ENCODE results near the gene MAP3K5. TPM values are rescaled to one million over a fixed set of nuclear protein-coding genes. Genes with fewer than 3 reads are reported as not detected.

MAP3K5 gene
- total and polyA plus RNA-seq, 7 experiments from 2014 or later: 2.6 to 32.5 (median 13.4) TPM

GRCh38 chr6:136551103-136551502 lies 241.2 kb downstream of the MAP3K5 start:
- H3K27me3 Mint-ChIP-seq: peaks cover 31 to 60% (median 38%) of the 10 kb centered on the region in 5 donors
- no peak for DNase-seq
- H3K4me3 Mint-ChIP-seq: peak overlapping the region; percentile 49 to 76 (median 62)
- intact Hi-C loops (cut with micrococcal nuclease): loop anchor here in 1 of 2 donors (2.0 to 5.0 kb wide), 2 partner anchors 874 to 1044 kb away; no protein-coding TSS in a partner anchor
- H3K4me3 ChIP-seq (ENCODE audit: low read length): no peak overlapping the region
- ChIA-PET POLR2A (interaction anchor here (0.5 kb wide), 1 partner anchor 76 kb away, joined by 3 read pairs; no protein-coding TSS in a partner anchor), CTCF (interaction anchor here (0.7 to 1.3 kb wide), 2 partner anchors 13 to 324 kb away, joined by 3 to 5 read pairs; no protein-coding TSS in a partner anchor)
- peaks cover 3 to 10% (median 4%) of the 10 kb centered on the region in 5 donors for H3K36me3 Mint-ChIP-seq
- no peaks in the 10 kb centered on the region for H3K36me3 ChIP-seq (ENCODE audit: control insufficient read depth in 2 of 3, insufficient read depth in 3 of 3, low read length in 3 of 3)
- no peak for ATAC-seq
- H3K9me3 Mint-ChIP-seq: peaks cover 0 to 2% (median 0%) of the 10 kb centered on the region in 11 donors
- H3K4me1 Mint-ChIP-seq: peaks cover 0 to 16% (median 7%) of the 10 kb centered on the region in 7 donors
- no peak overlapping the region for H3K27ac Mint-ChIP-seq
- no peaks in the 10 kb centered on the region for H3K4me1 ChIP-seq (ENCODE audit: control insufficient read depth in 2 of 2, insufficient read depth in 2 of 2, low read length in 2 of 2)
- peaks cover 7 to 14% of the 10 kb centered on the region in 2 donors for H3K27me3 ChIP-seq (ENCODE audit: control insufficient read depth in 2 of 2, insufficient read depth in 2 of 2, low read length in 2 of 2)
- no peaks in the 10 kb centered on the region for H3K9me3 ChIP-seq (ENCODE audit: control insufficient read depth in 2 of 3, low read length in 3 of 3)
- no peak overlapping the region for H3K27ac ChIP-seq (ENCODE audit: low read depth, low read length)

GRCh38 chr6:136550330-136551071 lies 241.8 kb downstream of the MAP3K5 start, which contains the start of gene MAP7:
MAP7 (minus strand) TSS chr6:136550422; CDS start chr6:136550408, 14 bp downstream.
- Histone ChIP-seq H3K27ac (ENCODE audit: low read depth, low read length) (no peak within 1 kb of the TSS), H3K36me3 (ENCODE audit: control insufficient read depth in 2 of 3, insufficient read depth in 3 of 3, low read length in 3 of 3) (no peaks in the 10 kb centered on the region), H3K9me3 (ENCODE audit: control insufficient read depth in 2 of 3, low read length in 3 of 3) (no peaks in the 10 kb centered on the region), H3K4me3 (ENCODE audit: low read length) (peak within 1 kb of the TSS; percentile 46), H3K4me1 (ENCODE audit: control insufficient read depth in 2 of 2, insufficient read depth in 2 of 2, low read length in 2 of 2) (no peaks in the 10 kb centered on the region), H3K27me3 (ENCODE audit: control insufficient read depth in 2 of 2, insufficient read depth in 2 of 2, low read length in 2 of 2) (peaks cover 7 to 14% of the 10 kb centered on the region in 2 donors)
- peaks cover 34 to 64% (median 39%) of the 10 kb centered on the region in 5 donors for H3K27me3 Mint-ChIP-seq
- CTCF ChIA-PET: interaction anchor here (0.7 to 1.3 kb wide), 2 partner anchors 14 to 324 kb away, joined by 3 to 5 read pairs; no protein-coding TSS in a partner anchor
- peak within 1 kb of the TSS in 1 of 9 donors; percentile 49 for H3K27ac Mint-ChIP-seq
- intact Hi-C loops (cut with micrococcal nuclease): loop anchor here in 1 of 2 donors (1.0 to 5.0 kb wide), 4 partner anchors 24 to 1044 kb away; no protein-coding TSS in a partner anchor
- ATAC-seq: peak; percentile 91
- peaks cover 3 to 10% (median 4%) of the 10 kb centered on the region in 5 donors for H3K36me3 Mint-ChIP-seq
- POLR2A ChIA-PET: interaction anchor here (0.5 kb wide), 1 partner anchor 76 kb away, joined by 3 read pairs; no protein-coding TSS in a partner anchor
- peaks cover 0 to 2% (median 0%) of the 10 kb centered on the region in 11 donors for H3K9me3 Mint-ChIP-seq
- DNase-seq: peak; percentile 30 to 74 (median 60)
- peaks cover 0 to 16% (median 7%) of the 10 kb centered on the region in 7 donors for H3K4me1 Mint-ChIP-seq
- peak within 1 kb of the TSS; percentile 58 to 82 (median 72) for H3K4me3 Mint-ChIP-seq

GRCh38 chr6:136550045-136550329 lies 242.3 kb downstream of the MAP3K5 start:
- intact Hi-C loops (cut with micrococcal nuclease): loop anchor here in 1 of 2 donors (1.0 to 5.0 kb wide), 4 partner anchors 24 to 1043 kb away; no protein-coding TSS in a partner anchor
- peak overlapping the region; percentile 46 for H3K4me3 ChIP-seq (ENCODE audit: low read length)
- CTCF ChIA-PET: interaction anchor here (1.3 kb wide), 1 partner anchor 14 kb away, joined by 5 read pairs; no protein-coding TSS in a partner anchor

GRCh38 chr6:136549300-136550044 lies 242.8 kb downstream of the MAP3K5 start:
- Mint-ChIP-seq H3K27me3 (peaks cover 43 to 74% (median 49%) of the 10 kb centered on the region in 5 donors), H3K4me3 (peak overlapping the region; percentile 54 to 82 (median 72)), H3K9me3 (peaks cover 0 to 2% (median 0%) of the 10 kb centered on the region in 11 donors), H3K27ac (peak overlapping the region in 1 of 9 donors; percentile 49), H3K4me1 (peaks cover 0 to 16% (median 7%) of the 10 kb centered on the region in 7 donors), H3K36me3 (peaks cover 0 to 4% (median 4%) of the 10 kb centered on the region in 5 donors)
- no peaks in the 10 kb centered on the region for H3K36me3 ChIP-seq (ENCODE audit: control insufficient read depth in 2 of 3, insufficient read depth in 3 of 3, low read length in 3 of 3)
- POLR2A ChIA-PET: interaction anchor here (0.7 kb wide), 1 partner anchor 1388 kb away, joined by 4 read pairs; no protein-coding TSS in a partner anchor
- CTCF ChIA-PET: interaction anchor here (1.3 kb wide), 1 partner anchor 15 kb away, joined by 5 read pairs; no protein-coding TSS in a partner anchor
- peak overlapping the region; percentile 34 for H3K4me3 ChIP-seq (ENCODE audit: low read length)
- ATAC-seq (no peak), DNase-seq (peak in 1 of 9 donors; percentile 11)
- H3K9me3 ChIP-seq (ENCODE audit: control insufficient read depth in 2 of 3, low read length in 3 of 3): no peaks in the 10 kb centered on the region
- H3K27ac ChIP-seq (ENCODE audit: low read depth, low read length): no peak overlapping the region
- H3K27me3 ChIP-seq (ENCODE audit: control insufficient read depth in 2 of 2, insufficient read depth in 2 of 2, low read length in 2 of 2): peaks cover 7 to 14% of the 10 kb centered on the region in 2 donors
- H3K4me1 ChIP-seq (ENCODE audit: control insufficient read depth in 2 of 2, insufficient read depth in 2 of 2, low read length in 2 of 2): no peaks in the 10 kb centered on the region
- intact Hi-C loops (cut with micrococcal nuclease): loop anchor here in 1 of 2 donors (1.0 to 5.0 kb wide), 4 partner anchors 23 to 1043 kb away; no protein-coding TSS in a partner anchor

More at GRCh38 chr6:136550045-136550329, 242.3 kb downstream of the MAP3K5 start:
- Histone ChIP-seq H3K4me1 (ENCODE audit: control insufficient read depth in 2 of 2, insufficient read depth in 2 of 2, low read length in 2 of 2) (no peaks in the 10 kb centered on the region), H3K27me3 (ENCODE audit: control insufficient read depth in 2 of 2, insufficient read depth in 2 of 2, low read length in 2 of 2) (peaks cover 7 to 14% of the 10 kb centered on the region in 2 donors), H3K9me3 (ENCODE audit: control insufficient read depth in 2 of 3, low read length in 3 of 3) (no peaks in the 10 kb centered on the region), H3K27ac (ENCODE audit: low read depth, low read length) (no peak overlapping the region), H3K36me3 (ENCODE audit: control insufficient read depth in 2 of 3, insufficient read depth in 3 of 3, low read length in 3 of 3) (no peaks in the 10 kb centered on the region)
- Mint-ChIP-seq H3K36me3 (peaks cover under 1 to 5% (median 4%) of the 10 kb centered on the region in 5 donors), H3K27ac (no peak overlapping the region), H3K9me3 (peaks cover 0 to 2% (median 0%) of the 10 kb centered on the region in 11 donors), H3K4me3 (peak overlapping the region in 5 of 10 donors; percentile 19 to 67 (median 55)), H3K4me1 (peaks cover 0 to 16% (median 7%) of the 10 kb centered on the region in 7 donors), H3K27me3 (peaks cover 38 to 69% (median 44%) of the 10 kb centered on the region in 5 donors)
- DNase-seq (no peak), ATAC-seq (peak; percentile 65)
- POLR2A ChIA-PET: no interaction called here

- Mint-ChIP-seq H3K27me3 (peaks cover 51 to 78% (median 54%) of the 10 kb centered on the region in 5 donors), H3K36me3 (peaks cover 0 to 4% (median 4%) of the 10 kb centered on the region in 5 donors), H3K27ac (no peak overlapping the region), H3K4me3 (peak overlapping the region; percentile 54 to 82 (median 72)), H3K9me3 (peaks cover 0 to 2% (median 0%) of the 10 kb centered on the region in 11 donors), H3K4me1 (peaks cover 0 to 16% (median 7%) of the 10 kb centered on the region in 7 donors)
- Histone ChIP-seq H3K27me3 (ENCODE audit: control insufficient read depth in 2 of 2, insufficient read depth in 2 of 2, low read length in 2 of 2) (peaks cover 7 to 14% of the 10 kb centered on the region in 2 donors), H3K27ac (ENCODE audit: low read depth, low read length) (no peak overlapping the region), H3K4me3 (ENCODE audit: low read length) (no peak overlapping the region), H3K9me3 (ENCODE audit: control insufficient read depth in 2 of 3, low read length in 3 of 3) (no peaks in the 10 kb centered on the region), H3K4me1 (ENCODE audit: control insufficient read depth in 2 of 2, insufficient read depth in 2 of 2, low read length in 2 of 2) (no peaks in the 10 kb centered on the region), H3K36me3 (ENCODE audit: control insufficient read depth in 2 of 3, insufficient read depth in 3 of 3, low read length in 3 of 3) (no peaks in the 10 kb centered on the region)
- CTCF ChIA-PET: no interaction called here
- intact Hi-C loops (cut with micrococcal nuclease): no loop called here
- DNase-seq (no peak), ATAC-seq (no peak)
- POLR2A ChIA-PET: interaction anchor here (0.7 kb wide), 1 partner anchor 1388 kb away, joined by 4 read pairs; no protein-coding TSS in a partner anchor
These were observed 243.5 kb downstream of the MAP3K5 start for GRCh38 chr6:136548582-136549299.
